BJ (cell line): ENCODE results near the gene FOXN1. TPM values are rescaled to one million over a fixed set of nuclear protein-coding genes. Genes with fewer than 3 reads are reported as not detected.
A peak's percentile ranks its signal among the peaks of the same experiment; 100 is the strongest.

Experiments
- CTCF ChIA-PET: fragments of 350-600 bp; formaldehyde crosslinking; extraction: SDS; loops from one replicate; lab custom pipeline; 2021; ENCODE audit warnings: antibody characterized with exemption, inconsistent platforms; lab: Yijun Ruan, JAX
- POLR2A ChIA-PET: fragments of 300-600 bp; sonication (Branson Sonifier 250); formaldehyde crosslinking; extraction: SDS; loops from one replicate; lab custom pipeline; 2021; ENCODE audit warnings: antibody characterized with exemption; lab: Charles Lee
- DNase-seq: peaks from one replicate; pipeline ENCODE4 v3.0.0-alpha.2; 2011; ENCODE audit warnings: low read depth
- H3K27me3 ChIP-seq: 2 replicates; pipeline ENCODE4 v1.6.0; 2011; ENCODE audit warnings: low read length; ENCODE audit not compliant: control insufficient read depth, insufficient read depth
- H3K36me3 ChIP-seq: 2 replicates; pipeline ENCODE4 v1.5.1; 2011; ENCODE audit warnings: low read length; ENCODE audit not compliant: control insufficient read depth, insufficient read depth
- H3K4me3 ChIP-seq: 2 replicates; pipeline ENCODE4 v1.5.1; 2011; ENCODE audit warnings: low read depth, mild to moderate bottlenecking, control low read depth, low read length
- CTCF ChIP-seq: IDR thresholded peaks from 2 replicates; pipeline ENCODE4 v1.5.1; 2011; ENCODE audit warnings: low read depth, mild to moderate bottlenecking, control low read depth, inconsistent platforms, low read length, moderate library complexity; ENCODE audit not compliant: insufficient read depth
- polyA plus RNA-seq: library from polyadenylated mRNA; depleted of rRNA; stranded (reverse); fragments of >200 nt; gene quantifications from 2 replicates; pipeline ENCODE4 v1.2.3, GENCODE V29; 2011

Gene FOXN1
- polyA plus RNA-seq, 1 experiment = not detected

GRCh38 chr17:28552176-28552999 is 46.2 kb downstream of the FOXN1 start, which contains the start of gene UNC119:
Gene UNC119, minus strand, starts transcription at chr17:28552624. Its CDS starts 67 bp downstream, at chr17:28552557.
- no peak for TF ChIP-seq CTCF
- ChIA-PET CTCF (interaction anchor here (1.2 to 6.4 kb wide), 7 partner anchors 9 to 61 kb away, joined by 3 to 27 read pairs (median 6); partner anchors contain the start of gene ALDOC), POLR2A (no interaction called here)
- H3K27me3 ChIP-seq = no peaks in the 10 kb centered on the region
- H3K4me3 ChIP-seq = peak within 1 kb of the TSS; percentile 55
- no peak for DNase-seq
- H3K36me3 ChIP-seq = peaks cover 15% of the 10 kb centered on the region

- ChIA-PET CTCF (interaction anchor here (1.2 to 2.5 kb wide), 3 partner anchors 8 to 31 kb away, joined by 5 to 7 read pairs (median 6); partner anchors contain the start of gene ALDOC), POLR2A (no interaction called here)
- no peak for DNase-seq
- Histone ChIP-seq H3K27me3 (no peaks in the 10 kb centered on the region), H3K36me3 (peaks cover 14% of the 10 kb centered on the region), H3K4me3 (no peak overlapping the region)
- TF ChIP-seq CTCF = no peak
Measured at GRCh38 chr17:28553000-28553505, 46.9 kb downstream of the FOXN1 start.

DNA sequence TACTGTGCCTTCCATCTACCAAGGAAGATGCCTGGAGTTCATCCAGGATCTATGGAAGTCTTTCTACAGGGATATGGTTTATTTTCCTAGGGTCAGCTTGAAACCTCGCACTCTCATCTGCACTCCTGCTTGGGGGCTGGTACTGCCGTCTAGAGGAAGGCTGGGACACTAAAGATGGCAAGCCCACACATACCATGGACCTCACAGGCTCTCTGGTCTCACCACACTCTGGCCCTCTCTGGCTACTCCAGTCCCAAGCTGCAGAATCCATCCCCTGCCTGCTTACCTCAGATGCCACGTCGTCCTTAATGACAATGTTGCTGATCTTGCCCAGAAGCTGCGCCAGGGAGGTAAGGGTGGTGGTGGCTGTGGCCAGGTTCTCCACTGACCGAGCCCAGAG is 48.4 kb downstream of the FOXN1 start:
- Histone ChIP-seq H3K36me3 (peaks cover 16% of the 10 kb centered on the region), H3K4me3 (no peak overlapping the region), H3K27me3 (no peaks in the 10 kb centered on the region)
- peak; percentile 53 for TF ChIP-seq CTCF
- CTCF ChIA-PET = interaction anchor here (0.6 to 2.5 kb wide), 2 partner anchors 21 to 30 kb away, joined by 3 to 6 read pairs; no protein-coding TSS in a partner anchor
- POLR2A ChIA-PET = no interaction called here
- no peak for DNase-seq

- POLR2A ChIA-PET = no interaction called here
- Histone ChIP-seq H3K4me3 (no peak overlapping the region), H3K36me3 (peaks cover 20% of the 10 kb centered on the region), H3K27me3 (no peaks in the 10 kb centered on the region)
- DNase-seq = no peak
- TF ChIP-seq CTCF = no peak
- CTCF ChIA-PET = interaction anchor here (2.5 kb wide), 1 partner anchor 29 kb away, joined by 6 read pairs; no protein-coding TSS in a partner anchor
Measured at GRCh38 chr17:28555022-28555421, 48.9 kb downstream of the FOXN1 start.

DNA sequence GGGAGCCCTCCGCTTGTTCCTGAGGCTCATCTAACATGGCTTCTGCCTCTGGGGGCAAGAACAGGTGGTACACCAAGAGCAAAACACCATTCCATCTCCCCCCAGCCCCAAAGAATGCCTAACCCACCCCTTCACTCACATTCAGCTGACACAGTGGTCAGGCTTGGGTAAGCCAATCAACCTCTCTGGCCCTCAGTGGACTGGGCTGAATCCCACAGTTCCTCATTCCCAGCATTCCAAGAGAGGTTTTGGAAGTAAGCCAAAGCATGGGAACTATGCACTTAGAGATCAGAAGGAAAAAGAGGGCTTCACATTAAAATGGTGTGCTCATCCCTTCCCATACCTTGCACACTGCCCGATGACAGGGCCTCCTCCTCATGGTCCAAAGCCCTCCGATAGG is 57.3 kb downstream of the FOXN1 start:
- Histone ChIP-seq H3K4me3 (no peak overlapping the region), H3K27me3 (no peaks in the 10 kb centered on the region), H3K36me3 (peaks cover 10% of the 10 kb centered on the region)
- POLR2A ChIA-PET = no interaction called here
- CTCF ChIA-PET = no interaction called here
- TF ChIP-seq CTCF = no peak
- peak; percentile 28 for DNase-seq
